A549 treated with dexamethasone at 1 μM for 4 hours (cell line): ENCODE measurements around the gene DLG2. TPM values are rescaled to one million over a fixed set of nuclear protein-coding genes. Genes with fewer than 3 reads are reported as not detected.

Source experiments
- total RNA-seq: library from RNA; stranded (reverse); fragments of 200-300 nt; extraction: Qiagen RNA extraction; gene quantifications from 5 replicates; pipeline ENCODE4 v1.2.3, GENCODE V29; 2022

Gene DLG2
- total RNA-seq = 0.22 to 0.31 TPM (median 0.24 TPM) in 5 replicates

GRCh38 chr11:85627332-85627997 is at the start of gene DLG2:
TSS of gene DLG2 (minus strand) at chr11:85627344.

GRCh38 chr11:85664615-85665481 is 37.7 kb upstream of the DLG2 start, which contains the start of gene CREBZF:
TSS of gene CREBZF (minus strand) at chr11:85665129. CDS start at chr11:85664875, 254 bp downstream.

GRCh38 chr11:85647604-85648299 is 20.6 kb upstream of the DLG2 start, which contains the start of gene TMEM126A:
TSS of gene TMEM126A (plus strand) at chr11:85647967. CDS start at chr11:85650256, 2,289 bp downstream.

GRCh38 chr11:85627998-85628770 is 1.0 kb upstream of the DLG2 start, which contains the start of gene TMEM126B:
TSS of gene TMEM126B (plus strand) at chr11:85628593. CDS start at chr11:85628608, 15 bp downstream.

Other genes with a start within 250 kb of the DLG2 start
- gene TMEM126B, start 1.2 kb upstream of the DLG2 start, total RNA-seq = 47.6 to 61.9 TPM (median 53.3 TPM) in 5 replicates
- 44.9 to 60.0 TPM (median 48.8 TPM) in 5 replicates for gene TMEM126A, start 20.6 kb upstream of the DLG2 start, total RNA-seq
- gene CREBZF, start 37.8 kb upstream of the DLG2 start, total RNA-seq = 19.5 to 29.3 TPM (median 26.2 TPM) in 5 replicates
- gene CCDC89, start 58.9 kb upstream of the DLG2 start, total RNA-seq = not detected in 5 replicates
- 6.8 to 12.5 TPM (median 7.7 TPM) in 5 replicates for gene SYTL2, start 183.8 kb upstream of the DLG2 start, total RNA-seq
- not detected in 5 replicates for gene CCDC83, start 228.0 kb upstream of the DLG2 start, total RNA-seq